Peyer's patch (tissue), 4 donors: ENCODE results near the gene TMED1.

Experiments
- CTCF ChIP-seq, 6 experiments: fragments of 450-650 bp in 4 of 6; fragments of 200-600 bp in 2 of 6; sonication (generic) in 1 of 6; IDR thresholded peaks; one replicate each; pipeline ENCODE4 v1.5.1; 2017 to 2019; ENCODE audit warnings: antibody characterized with exemption in 6 of 6, mild to moderate bottlenecking in 3 of 6, moderate library complexity in 1 of 6
- POLR2A ChIP-seq, 2 donors: fragments of 450-650 bp; IDR thresholded peaks; one replicate each; pipeline ENCODE4 v1.5.1; 2017; ENCODE audit warnings: antibody characterized with exemption in 2 of 2, mild to moderate bottlenecking in 2 of 2, moderate library complexity in 2 of 2

- no peak for TF ChIP-seq POLR2A (IDR thresholded peaks at IDR 0.05)
- TF ChIP-seq CTCF (IDR thresholded peaks at IDR 0.05): no peak
Measured at GRCh38 chr19:10808937-10809649, 26.9 kb downstream of the TMED1 start.
